GM21619 (cell line): Measurements from ENCODE around the gene CNIH2.
"Not testable (repeated sequence)": the region's sequence is repeated elsewhere in the genome, so short reads cannot be mapped to it uniquely, and the experiment has no call there.

Source experiments
- ATAC-seq: cut with Tn5 transposase; IDR thresholded peaks from one replicate; pipeline ENCODE4 v1.9.1; 2021; ENCODE audit not compliant: unreplicated experiment

Gene CNIH2

DNA sequence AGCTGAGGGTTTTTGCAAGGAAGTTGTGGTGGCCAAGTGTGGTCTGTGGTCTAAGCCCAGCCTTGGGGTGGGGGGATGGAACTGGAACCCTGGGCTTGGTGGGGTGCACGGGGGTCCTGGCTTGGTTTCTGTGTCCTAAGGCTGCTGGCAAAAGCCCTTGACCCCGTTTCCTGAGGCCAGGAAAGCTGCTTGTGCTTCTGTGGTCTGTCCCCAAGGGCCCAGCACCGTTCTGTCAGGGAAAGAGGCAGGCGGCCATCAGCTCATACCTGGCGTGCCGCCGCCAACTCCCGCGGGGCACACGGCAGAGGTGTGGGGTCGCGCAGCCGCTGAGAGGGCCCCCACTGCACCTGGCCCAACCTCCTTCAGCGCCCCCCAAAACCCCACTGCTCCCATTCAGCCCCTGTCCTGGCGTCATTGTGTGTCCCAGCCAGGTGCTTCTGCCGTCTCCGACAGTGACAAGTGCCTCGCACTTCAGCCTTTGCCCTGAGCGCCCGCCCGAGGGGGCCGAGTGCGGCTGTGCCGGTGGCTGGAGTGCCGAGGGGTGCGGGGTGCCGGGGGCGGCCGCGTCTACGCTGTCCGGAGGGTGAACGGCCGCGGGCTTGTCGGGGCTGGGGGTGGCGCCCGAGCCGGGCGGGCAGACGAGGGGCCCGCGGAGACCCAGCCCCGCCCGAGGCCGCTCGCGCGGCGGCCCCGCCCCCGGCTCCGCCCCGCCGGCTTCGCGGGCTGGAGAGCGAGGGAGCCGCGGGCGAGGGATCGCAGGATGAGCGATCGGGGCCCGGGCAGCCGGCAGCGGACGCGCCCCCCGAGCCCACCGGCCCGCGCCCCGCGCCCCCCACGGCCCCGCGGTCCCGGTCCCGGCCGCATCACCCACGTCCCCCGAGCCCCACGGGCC, at the start of gene CNIH2:
Gene CNIH2, plus strand, starts transcription at position 705 of the 892 bp plus-strand sequence. CDS start 282 bp downstream, outside the sequence.
- no peak for ATAC-seq

DNA sequence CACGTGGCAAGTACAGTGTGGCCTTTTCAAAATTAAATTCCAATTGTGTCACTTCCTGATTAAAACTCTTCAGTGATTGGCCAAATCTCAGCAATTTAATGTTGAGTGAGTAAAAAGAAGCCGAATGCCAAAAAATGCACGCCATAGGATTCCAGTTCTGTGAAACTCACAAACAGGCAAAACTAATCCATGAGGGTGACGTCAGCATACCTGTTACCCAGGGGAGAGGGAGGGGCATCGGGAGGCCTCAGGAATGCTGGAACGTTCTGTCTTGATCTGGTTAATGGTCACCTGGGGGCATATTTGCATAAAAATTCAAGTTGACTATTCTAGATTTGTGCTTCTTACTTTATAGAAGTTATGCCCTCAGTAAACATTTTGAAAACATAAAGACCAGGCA, 49.5 kb upstream of the CNIH2 start:
- ATAC-seq, result no peak

DNA sequence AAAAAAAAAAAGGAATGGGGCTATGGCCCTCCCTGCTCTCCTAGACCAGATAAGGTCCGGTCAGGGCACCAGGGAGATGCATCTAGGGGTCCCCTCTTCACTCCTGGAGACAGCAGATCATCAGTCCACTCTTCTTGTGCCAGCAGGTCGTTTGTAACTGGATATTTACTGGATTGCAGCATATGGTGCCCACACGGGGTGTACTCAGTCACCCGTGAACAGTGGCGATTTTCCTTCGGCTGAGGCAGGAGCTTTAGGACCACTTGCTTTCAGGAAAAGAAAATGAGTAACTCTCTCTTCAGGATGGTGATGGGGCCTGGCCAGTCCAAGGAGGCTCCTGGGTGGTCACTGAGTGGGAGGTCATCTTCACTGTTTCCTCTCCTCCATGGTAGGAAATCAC, 47.8 kb upstream of the CNIH2 start:
- no peak for ATAC-seq

DNA sequence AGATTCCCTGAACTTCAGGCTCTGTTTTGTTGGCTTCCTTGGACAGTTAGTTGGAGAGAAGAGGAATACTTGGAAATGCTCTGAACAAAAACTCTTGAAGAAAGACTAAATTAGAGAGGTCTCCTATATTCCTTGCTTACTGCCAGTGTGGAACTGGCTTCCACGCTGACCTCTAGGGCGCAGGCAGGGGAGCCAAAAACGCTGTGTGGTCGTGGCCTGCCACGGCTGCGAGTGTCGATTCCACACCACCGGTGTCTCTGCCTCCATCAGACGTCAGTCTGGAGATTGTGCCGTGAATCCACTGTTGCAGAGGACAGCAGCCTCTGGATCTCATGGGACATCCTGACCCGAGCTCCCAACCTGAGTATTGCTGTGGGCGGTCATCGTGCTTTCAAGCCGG, 47.0 kb upstream of the CNIH2 start:
- ATAC-seq, result no peak

DNA sequence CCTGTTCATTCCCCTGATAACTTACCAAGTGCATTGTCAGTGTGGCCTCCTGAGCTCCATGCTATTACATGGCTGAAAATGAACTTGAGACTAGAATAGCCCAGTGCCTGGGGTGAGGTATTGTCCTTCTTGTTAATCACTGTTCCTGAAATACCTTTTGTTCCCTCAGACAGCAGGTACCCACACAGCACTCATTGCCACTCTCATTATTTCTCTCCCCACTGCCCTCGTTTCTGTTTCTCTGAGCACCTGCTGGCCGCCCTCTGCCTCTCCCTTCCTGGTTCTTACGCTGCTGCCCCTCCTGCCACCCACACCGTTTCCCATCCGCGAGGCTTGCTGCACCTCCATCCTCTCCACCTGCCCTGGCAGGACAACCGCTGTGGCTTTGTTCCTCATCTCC, 46.4 kb upstream of the CNIH2 start:
- ATAC-seq, result no peak

DNA sequence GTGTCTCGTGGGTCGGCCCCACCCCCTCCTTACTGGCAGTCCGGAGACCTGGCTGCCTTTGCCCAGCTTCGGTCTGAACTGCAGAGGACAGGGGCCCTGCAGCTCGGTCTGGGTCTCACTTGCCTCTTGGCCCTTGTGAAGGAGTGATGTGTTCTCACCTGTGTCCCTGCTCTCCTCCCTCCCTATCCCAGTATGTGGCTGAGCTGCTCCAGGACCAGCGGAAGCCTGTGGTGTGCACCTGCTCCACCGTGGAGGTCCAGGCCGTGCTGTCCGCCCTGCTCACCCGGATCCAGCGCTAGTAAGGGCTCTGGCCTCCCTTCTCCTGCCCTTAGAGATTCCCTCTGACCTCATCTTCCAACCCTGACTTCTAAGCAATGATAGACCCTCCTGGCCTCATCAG, 45.2 kb upstream of the CNIH2 start:
- no peak for ATAC-seq

DNA sequence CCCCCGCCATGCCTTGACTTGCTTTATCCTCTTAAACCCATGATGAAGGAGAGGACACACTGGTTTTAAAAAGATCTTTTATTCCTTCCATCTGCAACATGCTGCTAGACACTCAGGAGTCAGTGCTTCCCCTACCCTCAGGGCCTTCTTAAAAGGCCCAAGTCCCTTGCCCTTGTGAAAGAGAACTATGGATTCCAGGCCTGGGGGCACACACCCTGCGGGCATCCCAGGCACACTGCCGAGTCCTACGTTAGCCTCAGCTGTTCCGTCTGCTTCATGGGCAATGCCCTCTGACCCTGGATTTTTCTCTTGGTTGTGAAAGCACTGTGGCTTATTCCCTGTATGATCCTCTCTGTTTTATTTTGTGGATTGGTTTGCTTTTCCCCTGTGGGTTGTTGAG, 44.7 kb upstream of the CNIH2 start:
- no peak for ATAC-seq

DNA sequence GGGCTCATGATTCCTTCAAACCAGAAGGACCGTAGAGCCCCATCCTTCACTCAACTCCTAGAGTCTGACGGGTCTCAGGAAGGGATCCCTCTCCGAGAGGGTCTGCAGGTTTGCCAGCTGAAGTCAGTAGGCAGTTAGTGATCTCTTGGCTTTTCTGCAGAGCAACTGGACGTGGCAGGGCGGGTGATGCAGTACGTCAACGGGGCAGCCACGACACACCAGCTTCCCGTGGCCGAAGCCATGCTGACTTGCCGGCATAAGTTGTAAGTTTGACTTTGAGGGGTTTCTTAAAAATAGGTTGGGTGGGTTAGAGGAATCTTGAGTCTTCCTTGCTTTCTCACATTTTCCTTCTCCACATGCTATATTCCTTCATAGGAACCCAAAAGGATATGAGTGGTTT, 42.8 kb upstream of the CNIH2 start:
- no peak for ATAC-seq

DNA sequence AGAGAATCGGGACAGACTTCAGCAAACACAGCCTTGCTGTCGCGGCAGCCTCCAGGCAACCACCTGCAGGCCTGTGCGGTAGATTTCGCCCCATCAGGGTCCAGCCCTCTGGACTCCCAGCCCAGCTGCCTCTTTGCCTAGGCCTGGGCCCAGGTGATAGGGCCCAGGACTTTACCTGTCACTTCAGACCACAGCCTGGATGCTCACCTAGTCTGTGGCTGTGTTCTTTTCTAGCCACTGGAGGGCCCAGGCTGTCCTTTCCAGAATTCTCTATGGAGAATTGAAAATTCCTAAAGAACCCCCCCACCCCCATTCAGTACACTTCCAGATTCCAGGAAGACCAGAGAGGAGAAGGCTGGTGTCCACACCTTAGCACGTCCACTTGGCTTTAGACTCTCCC, 40.1 kb upstream of the CNIH2 start:
- no peak for ATAC-seq

DNA sequence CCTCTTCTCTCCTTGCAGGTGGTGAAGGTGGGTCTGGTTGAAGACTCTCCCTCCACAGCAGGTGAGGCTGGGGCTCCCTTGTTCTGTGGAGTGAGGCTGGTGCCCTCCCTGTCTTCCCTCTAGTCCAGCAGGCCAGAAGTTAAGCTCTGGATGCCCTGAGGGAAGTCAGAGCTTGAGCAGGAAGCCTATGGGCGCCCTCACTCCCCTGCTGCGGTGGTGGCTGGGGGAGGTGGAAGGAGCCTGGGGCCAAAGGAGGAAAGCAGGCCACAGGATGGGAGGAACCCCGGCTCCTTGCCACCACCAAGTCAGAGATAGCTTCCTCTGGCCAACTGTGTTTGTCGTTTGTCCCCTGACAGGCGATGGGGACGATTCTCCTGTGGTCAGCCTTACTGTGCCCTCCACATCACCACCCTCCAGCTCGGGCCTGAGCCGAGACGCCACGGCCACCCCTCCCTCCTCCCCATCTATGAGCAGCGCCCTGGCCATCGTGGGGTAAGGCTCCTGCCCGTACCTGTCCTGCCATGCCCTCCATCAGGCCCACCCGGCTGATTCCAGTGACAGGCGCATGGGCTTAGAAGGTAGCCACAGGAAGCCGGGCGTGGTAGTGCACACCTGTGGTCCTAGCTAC, 39.1 kb upstream of the CNIH2 start:
- ATAC-seq, result no peak

DNA sequence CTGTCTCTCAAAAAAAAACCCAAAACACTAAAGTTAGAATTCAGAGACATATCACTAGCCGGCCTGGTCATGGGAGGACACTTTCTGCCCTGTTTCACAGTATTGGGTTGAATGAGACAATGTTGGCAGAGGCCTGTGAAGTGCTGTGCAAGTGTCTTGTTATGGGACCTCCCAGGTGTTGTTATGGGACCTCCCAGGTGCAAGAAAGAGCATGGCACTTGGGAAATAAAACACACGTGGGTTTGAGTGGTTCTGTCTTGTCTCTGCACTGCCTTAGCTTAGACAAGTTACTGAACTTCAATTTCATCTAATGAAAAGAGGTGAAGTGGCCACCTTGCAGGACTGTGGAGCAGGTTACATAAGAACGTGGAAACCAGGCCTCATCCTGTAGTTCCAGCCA, 38.5 kb upstream of the CNIH2 start:
- no peak for ATAC-seq

DNA sequence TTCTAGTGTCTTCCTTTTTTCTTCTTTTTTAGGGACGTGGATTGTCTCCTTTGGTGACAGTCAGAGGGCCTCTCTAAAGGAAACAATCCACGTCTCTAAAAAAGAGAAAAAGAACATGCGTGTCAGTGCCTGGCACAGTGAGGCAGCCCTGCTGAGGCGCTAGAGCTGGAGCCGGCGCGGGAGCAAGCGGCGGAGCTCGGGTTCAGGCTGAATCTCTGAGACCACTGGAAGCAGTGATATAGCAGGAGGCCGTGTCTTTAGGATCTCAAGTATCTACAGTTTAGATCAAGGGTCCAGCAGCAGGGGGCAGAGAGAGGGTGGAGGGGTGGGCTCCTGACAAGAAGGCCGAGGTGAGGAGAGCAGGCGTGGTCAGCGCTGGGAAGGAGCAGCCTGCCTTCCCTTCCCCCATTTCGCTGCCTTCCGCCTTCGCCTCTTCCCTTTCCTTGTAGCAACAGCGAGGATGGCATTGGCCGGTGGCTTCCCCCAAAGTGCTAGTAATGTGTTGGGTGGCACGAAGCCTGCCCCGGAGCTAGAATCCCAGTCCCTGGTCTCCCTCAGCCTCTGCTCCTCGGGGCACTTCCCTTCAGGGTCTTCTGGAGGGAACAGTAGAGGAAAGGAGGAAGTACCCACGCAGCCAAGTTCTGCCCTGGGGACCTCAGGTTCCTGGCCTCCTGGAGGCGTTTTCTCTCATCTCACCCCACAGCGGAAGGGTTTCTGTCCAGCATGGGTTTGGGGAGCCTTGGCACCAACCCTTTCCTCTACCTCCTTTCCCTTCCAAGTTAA, 37.8 kb upstream of the CNIH2 start:
- no peak for ATAC-seq

DNA sequence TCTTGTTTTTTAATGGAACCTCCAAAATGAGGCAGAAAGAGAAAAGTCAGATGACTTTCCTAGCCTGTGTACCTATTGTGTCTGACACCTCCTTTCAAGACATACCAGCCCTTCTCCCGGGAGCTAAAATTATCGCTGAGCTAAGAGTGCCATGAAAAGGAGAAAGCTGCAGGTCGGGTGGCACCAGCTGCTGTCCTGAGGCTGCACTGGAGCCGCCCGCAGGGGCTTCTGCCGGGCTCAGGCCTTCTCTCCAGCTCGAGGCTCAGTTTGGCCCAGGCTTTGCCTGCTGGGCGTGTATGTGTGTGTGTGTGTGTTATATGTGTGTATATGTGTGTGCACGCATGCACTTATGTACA, 37.2 kb upstream of the CNIH2 start:
- no peak for ATAC-seq

DNA sequence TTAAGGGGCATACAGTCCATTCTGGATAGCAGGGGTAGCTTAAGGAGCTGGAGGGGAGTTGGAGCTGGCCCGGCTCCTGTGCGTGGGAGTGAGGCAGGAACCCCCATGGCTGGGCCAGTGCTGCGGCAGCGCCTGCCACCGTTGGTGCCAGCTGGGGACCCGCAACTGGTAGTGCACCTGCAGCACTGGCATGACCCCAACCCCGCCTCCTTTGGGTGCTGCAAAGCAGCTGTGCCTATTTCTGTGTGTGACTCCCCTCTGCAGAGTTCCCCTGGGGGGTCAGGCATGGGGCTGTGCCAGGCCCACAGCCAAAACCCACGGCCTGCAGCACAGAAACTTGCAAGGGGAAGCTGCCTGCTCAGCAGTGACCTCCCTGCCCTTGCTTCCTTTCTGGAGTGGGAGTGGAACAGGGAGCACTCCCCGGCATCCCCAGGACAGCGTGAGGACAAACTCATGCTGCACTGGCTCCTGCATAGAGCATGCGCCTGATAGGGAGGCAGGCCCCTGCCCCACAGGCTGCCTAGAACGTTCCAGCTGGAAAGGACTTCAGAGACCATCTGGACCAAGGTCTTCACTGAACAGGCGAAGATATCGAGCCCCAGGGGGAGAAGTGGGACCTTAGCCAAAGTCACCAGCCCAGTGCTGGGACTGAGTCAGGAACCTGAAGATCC, 35.7 kb upstream of the CNIH2 start:
- ATAC-seq, result no peak

DNA sequence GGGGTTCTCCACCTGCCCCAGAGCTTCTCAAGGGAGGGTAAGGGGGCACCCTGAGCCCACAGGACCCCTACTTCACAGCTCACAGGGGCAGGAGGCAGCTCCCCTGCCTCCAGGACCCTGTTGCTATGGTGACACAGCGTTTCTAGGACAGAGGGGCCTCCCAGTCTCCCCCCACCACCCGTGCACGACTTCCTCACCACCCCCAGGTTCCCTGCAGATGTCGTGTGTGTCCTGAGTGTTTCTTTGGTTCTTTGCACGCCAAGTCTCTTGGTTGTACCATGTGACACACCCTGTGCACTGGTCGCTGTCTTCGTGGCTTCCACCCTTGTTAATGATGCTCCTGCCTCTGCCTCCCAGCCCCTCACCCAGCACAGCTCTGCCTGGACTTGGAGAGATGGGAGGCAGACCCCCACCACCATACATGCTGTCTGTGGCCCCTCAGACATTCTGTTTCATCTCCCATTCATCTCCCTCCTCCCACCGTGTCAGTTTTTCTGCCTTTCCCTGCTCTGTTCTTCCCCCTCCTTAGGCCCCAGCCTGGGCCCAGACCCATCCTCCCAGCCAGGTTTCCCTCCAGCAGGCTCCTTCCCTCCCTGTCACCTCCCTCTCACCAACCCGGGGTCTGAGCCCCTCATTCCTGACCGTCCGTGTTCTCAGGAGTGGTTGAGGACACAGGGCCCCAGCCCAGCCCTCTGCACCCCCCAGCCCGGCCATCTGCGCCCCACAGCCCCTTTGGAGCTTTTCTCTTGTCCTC, 34.0 kb upstream of the CNIH2 start:
- no peak for ATAC-seq

DNA sequence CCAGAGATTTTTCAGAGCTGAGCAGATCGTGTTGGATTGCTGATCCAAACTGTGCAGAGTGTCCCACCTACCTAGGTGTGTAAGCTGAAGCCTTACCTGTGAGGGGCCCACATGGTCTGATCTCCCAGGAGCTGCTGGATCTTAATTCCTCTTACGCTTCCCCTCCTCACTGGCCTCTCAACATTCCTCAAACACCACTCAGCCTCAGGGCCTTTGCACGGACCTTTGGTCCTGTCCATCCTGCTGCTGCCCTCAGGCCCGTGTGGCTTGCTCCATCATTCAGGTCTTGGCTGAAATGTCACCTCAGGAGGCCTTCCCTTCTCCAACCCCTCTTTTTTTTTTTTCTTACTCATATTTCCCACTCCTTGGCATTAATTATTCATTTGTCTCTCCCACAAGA, 30.7 kb upstream of the CNIH2 start:
- ATAC-seq, result no peak

DNA sequence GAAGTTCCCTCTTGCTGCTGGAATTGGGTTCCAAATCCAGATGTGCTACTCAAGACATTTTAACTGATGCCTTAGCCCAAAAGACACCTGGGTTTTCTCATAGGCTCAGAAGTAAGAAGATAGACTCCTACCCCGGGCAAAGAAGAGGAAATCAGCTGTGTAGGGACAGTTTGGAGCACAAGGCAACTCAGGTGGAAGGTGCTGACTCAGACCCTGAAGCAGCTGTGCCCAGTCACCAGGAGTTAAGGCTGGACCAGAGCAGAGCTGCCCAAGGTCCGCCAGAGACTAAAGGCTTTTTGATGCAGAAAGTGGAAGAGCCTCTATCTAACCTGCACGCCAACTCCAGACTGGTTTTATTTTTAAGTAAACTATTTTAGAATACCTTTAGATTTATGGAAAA, 30.2 kb upstream of the CNIH2 start:
- no peak for ATAC-seq

DNA sequence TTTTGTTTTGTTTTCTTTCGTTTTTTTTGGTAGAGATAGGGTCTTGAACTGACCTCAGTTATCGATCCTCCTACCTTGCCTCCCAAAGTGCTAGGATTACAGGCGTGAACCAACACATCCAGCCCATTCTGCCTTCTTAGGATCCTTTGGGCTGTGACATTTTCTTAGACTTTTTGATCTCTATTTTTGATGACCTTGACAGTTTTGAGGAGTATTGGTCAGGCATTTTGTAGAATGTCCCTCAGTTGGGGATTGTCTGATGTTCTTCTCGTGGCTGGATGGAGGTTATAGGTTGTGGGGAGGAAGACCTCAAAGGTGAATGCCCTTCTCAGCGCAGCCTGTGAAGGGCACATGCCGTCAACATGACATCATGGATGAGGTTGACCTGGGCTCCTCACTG, 29.1 kb upstream of the CNIH2 start:
- ATAC-seq, result no peak

DNA sequence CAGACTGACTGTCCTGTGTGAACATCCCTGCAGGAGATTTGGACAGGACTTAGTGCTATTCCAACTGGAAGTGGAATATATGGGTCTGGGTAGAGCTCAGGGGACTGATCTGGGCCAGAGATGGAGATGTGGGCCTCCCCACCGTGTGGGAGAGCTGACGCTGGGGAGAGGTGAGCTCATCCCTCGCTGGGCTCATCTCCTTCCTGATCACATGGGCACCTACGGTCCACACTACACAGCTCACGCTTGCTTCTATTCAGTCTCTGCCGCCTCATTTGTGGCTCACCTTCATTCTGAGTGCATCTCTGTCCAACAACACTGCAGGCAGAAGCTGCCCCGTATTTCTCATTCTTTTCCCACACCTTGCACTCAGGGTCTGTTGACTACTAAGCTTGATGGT, 26.2 kb upstream of the CNIH2 start:
- ATAC-seq, result no peak

DNA sequence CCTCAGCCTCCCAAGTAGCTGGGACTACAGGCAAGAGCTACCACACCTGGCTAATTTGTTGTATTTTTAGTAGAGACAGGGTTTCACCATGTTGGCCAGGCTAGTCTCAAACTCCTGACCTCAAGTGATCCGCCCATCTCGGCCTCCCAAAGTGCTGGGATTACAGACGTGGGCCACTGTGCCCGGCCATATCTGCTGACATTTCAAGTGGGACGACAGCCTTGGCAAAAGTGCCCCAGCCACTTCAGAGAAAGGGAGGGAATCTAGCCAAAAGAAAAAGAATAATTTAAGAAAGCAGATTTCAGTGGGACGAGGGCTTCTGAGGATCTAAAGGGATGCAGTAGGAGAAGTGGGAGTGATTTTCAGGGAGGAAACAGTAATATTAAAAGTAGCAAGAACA, 24.9 kb upstream of the CNIH2 start:
- not testable (repeated sequence) for ATAC-seq

DNA sequence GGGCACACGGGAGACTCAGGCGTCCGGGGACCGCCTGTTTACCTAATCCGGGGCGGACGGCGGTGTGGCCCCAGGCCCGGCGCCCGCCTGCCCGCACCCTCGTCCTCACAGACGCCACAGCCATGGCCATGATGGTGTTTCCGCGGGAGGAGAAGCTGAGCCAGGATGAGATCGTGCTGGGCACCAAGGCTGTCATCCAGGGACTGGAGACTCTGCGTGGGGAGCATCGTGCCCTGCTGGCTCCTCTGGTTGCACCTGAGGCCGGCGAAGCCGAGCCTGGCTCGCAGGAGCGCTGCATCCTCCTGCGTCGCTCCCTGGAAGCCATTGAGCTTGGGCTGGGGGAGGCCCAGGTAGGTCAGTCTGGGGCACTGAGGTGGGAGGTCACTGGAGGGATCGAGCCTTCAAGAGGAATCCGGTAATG, 19.5 kb upstream of the CNIH2 start:
- no peak for ATAC-seq
